Measurements from ENCODE around the gene FCGR3B. TPM values are rescaled to one million over a fixed set of nuclear protein-coding genes. Genes with fewer than 3 reads are reported as not detected.
"Not testable (repeated sequence)": the region's sequence is repeated elsewhere in the genome, so short reads cannot be mapped to it uniquely, and the experiment has no call there.

Gene FCGR3B
- total and polyA plus RNA-seq, 9 donors, result 0.19 to 6.4 (median 0.92) TPM; not detected in 1

GRCh38 chr1:161626445-161627146 lies 4.4 kb downstream of the FCGR3B start:
- WGBS, 3 donors, result 68 to 82% (median 73%) methylated on average over 9 to 10 of the region's 10 CpGs
- H3K4me1 ChIP-seq (ENCODE audit: insufficient read depth); H3K27ac ChIP-seq; H3K4me3 ChIP-seq; DNase-seq; intact Hi-C loops (cut with DNase I); H3K9me3 ChIP-seq; H3K27me3 ChIP-seq; H3K36me3 ChIP-seq: not testable (repeated sequence)

GRCh38 chr1:161624605-161625004 lies 6.4 kb downstream of the FCGR3B start:
- 90 to 100% (median 96%) methylated on average over 1 of the region's 1 CpG for WGBS, 3 donors
- H3K36me3 ChIP-seq; H3K4me3 ChIP-seq; H3K4me1 ChIP-seq (ENCODE audit: insufficient read depth); intact Hi-C loops (cut with DNase I); H3K9me3 ChIP-seq; H3K27ac ChIP-seq; DNase-seq; H3K27me3 ChIP-seq: not testable (repeated sequence)

DNA sequence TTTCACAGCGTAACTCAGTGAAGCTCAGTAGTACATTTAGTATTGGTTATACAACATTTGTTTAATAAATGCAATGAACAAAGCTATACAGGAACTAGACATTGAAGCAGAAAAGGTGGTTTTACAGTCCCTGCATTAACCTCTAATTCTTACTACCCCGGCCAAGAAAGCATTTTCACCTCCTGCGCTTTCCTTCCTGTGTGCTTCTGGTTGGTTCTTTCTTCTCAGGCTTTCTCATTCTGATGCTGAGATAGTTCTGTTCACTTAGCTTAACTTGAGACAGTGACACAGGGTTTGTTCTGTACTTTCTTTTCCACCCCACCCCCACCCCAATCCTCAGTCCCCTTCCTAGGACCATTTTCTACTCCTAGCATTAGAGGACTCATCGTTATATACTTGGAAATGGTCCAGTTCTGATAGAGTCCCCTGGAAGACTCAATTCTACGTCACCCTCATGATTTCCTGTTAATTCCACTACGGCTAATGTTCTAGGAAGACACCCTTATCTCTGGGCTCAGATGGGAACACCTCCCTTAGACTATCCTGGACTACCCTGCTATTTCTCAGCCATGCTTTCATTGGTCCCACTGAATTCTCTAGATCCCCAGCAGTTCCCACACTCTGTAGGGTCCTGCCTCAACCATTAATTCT lies 7.5 kb downstream of the FCGR3B start:
- H3K36me3 ChIP-seq; intact Hi-C loops (cut with DNase I); H3K9me3 ChIP-seq; H3K4me1 ChIP-seq (ENCODE audit: insufficient read depth); H3K27me3 ChIP-seq; DNase-seq; H3K27ac ChIP-seq; H3K4me3 ChIP-seq: not testable (repeated sequence)
- WGBS, 3 donors, result 26 to 50% (median 49%) methylated on average over 5 to 6 of the region's 6 CpGs

GRCh38 chr1:161622054-161622453 lies 8.9 kb downstream of the FCGR3B start:
- H3K27ac ChIP-seq; H3K4me1 ChIP-seq (ENCODE audit: insufficient read depth); DNase-seq; H3K36me3 ChIP-seq; intact Hi-C loops (cut with DNase I); H3K27me3 ChIP-seq; H3K9me3 ChIP-seq: not testable (repeated sequence)
- H3K4me3 ChIP-seq, result peak overlapping the region; percentile 39
- 66 to 75% (median 71%) methylated on average over 8 of the region's 8 CpGs for WGBS, 3 donors

- intact Hi-C loops (cut with DNase I), result not testable (repeated sequence)
These were observed 9.6 kb downstream of the FCGR3B start for GRCh38 chr1:161621181-161622000.

GRCh38 chr1:161620399-161620798 lies 10.6 kb downstream of the FCGR3B start:
- H3K36me3 ChIP-seq; H3K27me3 ChIP-seq; H3K9me3 ChIP-seq; H3K4me3 ChIP-seq; H3K27ac ChIP-seq; intact Hi-C loops (cut with DNase I); H3K4me1 ChIP-seq (ENCODE audit: insufficient read depth); DNase-seq: not testable (repeated sequence)
- 81 to 92% (median 82%) methylated on average over 7 of the region's 7 CpGs for WGBS, 3 donors

More at GRCh38 chr1:161621181-161622000, 9.6 kb downstream of the FCGR3B start:
- H3K27ac ChIP-seq; H3K27me3 ChIP-seq; H3K4me1 ChIP-seq (ENCODE audit: insufficient read depth); H3K9me3 ChIP-seq; H3K36me3 ChIP-seq: not testable (repeated sequence)
- peak; percentile 63 to 82 (median 74) for DNase-seq
- H3K4me3 ChIP-seq, result peak overlapping the region; percentile 39
- WGBS, 3 donors, result 1 to 4% (median 2%) methylated on average over 41 of the region's 41 CpGs

- not testable (repeated sequence) for H3K4me1 ChIP-seq (ENCODE audit: insufficient read depth); H3K27me3 ChIP-seq; H3K4me3 ChIP-seq; H3K27ac ChIP-seq; H3K9me3 ChIP-seq; DNase-seq; H3K36me3 ChIP-seq
- intact Hi-C loops (cut with DNase I), result loop anchor here in 1 of 4 donors (10.0 kb wide), 1 partner anchor 224 kb away; no protein-coding TSS in a partner anchor
- 89 to 94% (median 94%) methylated on average over 4 of the region's 4 CpGs for WGBS, 3 donors
These were observed 12.5 kb downstream of the FCGR3B start for GRCh38 chr1:161618517-161618916.

- H3K36me3 ChIP-seq; H3K27me3 ChIP-seq; H3K27ac ChIP-seq; H3K9me3 ChIP-seq; H3K4me1 ChIP-seq (ENCODE audit: insufficient read depth); DNase-seq; H3K4me3 ChIP-seq: not testable (repeated sequence)
- intact Hi-C loops (cut with DNase I), result loop anchor here in 1 of 4 donors (10.0 kb wide), 1 partner anchor 222 kb away; no protein-coding TSS in a partner anchor
- 88 to 91% (median 90%) methylated on average over 21 to 30 of the region's 30 CpGs for WGBS, 3 donors
These were observed 14.6 kb downstream of the FCGR3B start for GRCh38 chr1:161616417-161616816.

- H3K9me3 ChIP-seq; H3K4me1 ChIP-seq (ENCODE audit: insufficient read depth); H3K36me3 ChIP-seq; H3K4me3 ChIP-seq; H3K27me3 ChIP-seq: not testable (repeated sequence)
- 2 to 9% (median 6%) methylated on average over 4 to 6 of the region's 6 CpGs for WGBS, 3 donors
- H3K27ac ChIP-seq, result peak overlapping the region; percentile 87 to 90
- DNase-seq, result peak in 1 of 5 donors; percentile 30
- intact Hi-C loops (cut with DNase I), result loop anchor here in 1 of 4 donors (10.0 kb wide), 1 partner anchor 218 kb away; no protein-coding TSS in a partner anchor
These were observed 17.8 kb downstream of the FCGR3B start for GRCh38 chr1:161613142-161613514.

Measured in ovary (tissue), 9 donors.